Activated CD8-positive, alpha-beta memory T cell treated with anti-CD3 and anti-CD28 coated beads, Interleukin-2, amount 50 U/mL, for 24 hours (primary cell): ENCODE measurements around the gene BTRC.
"Not testable (repeated sequence)": the region's sequence is repeated elsewhere in the genome, so short reads cannot be mapped to it uniquely, and the experiment has no call there.

Source experiments
- DNase-seq: peaks from one replicate; pipeline ENCODE4 v3.0.0-alpha.2; 2020; ENCODE audit errors: extremely low read depth

The BTRC gene

DNA sequence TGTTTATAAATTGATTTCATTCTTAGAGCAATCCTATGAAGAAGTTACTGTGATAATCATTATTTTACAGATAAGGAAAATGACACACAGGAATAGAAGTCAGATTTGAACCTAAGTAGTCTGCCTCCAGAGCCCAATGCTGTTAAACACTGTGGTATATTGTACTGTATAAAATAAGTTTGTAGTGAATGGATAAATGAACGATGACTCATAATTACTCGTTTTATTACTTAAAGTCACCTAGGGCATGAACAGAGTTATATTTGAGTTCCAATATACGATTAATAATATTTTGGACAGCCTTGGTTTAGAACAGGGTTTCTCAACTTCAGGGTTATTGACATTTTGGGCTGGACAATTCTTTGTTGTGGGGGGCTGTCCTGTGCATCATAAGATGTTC lies 7.8 kb upstream of the BTRC start:
- DNase-seq, result no peak

GRCh38 chr10:101351017-101351416 lies 2.9 kb upstream of the BTRC start:
- DNase-seq, result no peak

- no peak for DNase-seq
These were observed 2.5 kb upstream of the BTRC start for GRCh38 chr10:101351477-101351876.

- not testable (repeated sequence) for DNase-seq
These were observed 1.1 kb upstream of the BTRC start for GRCh38 chr10:101352857-101353256.

- no peak for DNase-seq
These were observed 535 bp downstream of the BTRC start for GRCh38 chr10:101354328-101355071.

DNA sequence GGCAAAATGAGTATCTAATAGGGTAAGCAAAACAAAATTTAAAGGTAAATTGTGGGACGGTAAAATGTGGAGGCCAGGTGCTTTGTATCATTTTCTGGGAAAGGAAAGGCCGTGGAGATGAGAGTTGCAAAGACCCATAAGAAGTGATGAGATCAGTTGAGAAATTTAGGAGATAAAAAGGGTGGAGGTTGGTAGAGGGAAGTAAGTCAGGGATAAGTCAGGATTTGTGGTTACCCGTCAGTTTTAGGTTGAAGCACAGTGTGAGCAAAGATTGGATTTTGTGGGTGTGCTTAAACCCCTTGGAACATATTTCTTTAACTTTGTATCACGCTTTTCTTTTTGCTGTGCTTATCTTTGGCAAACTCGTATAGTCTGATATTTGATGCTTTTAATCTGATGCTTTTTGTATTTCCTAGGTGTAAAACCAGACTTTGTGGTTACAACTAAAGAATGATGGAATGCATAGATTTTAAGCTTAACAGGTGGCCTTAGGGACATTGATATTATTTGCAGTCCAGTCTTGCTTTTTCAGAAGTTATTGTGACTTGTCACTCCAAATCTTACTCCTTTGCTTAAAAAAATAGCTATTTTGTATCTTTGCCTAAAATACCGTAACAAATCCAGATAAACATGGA lies 1.2 kb downstream of the BTRC start:
- DNase-seq, result no peak

- no peak for DNase-seq
These were observed 2.2 kb downstream of the BTRC start for GRCh38 chr10:101356132-101356531.

DNA sequence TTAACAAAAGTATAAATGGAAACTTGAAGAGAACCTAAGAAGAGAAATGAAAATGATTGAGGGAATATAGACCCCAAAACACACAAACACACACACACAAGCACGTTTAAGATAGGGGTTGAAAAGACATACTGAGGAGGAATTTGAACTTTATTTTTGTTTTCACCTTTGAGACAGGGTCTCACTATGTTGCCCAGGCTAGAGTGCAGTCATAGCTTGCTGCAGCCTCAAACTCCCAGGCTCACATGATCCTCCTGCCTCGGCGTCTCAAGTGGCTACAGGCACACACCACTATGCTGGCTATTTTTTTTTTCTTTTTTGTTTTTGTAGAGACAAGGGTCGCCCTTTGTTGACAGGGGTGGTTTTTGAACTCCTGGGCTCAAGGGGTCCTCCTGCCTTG lies 4.0 kb downstream of the BTRC start:
- DNase-seq, result no peak

DNA sequence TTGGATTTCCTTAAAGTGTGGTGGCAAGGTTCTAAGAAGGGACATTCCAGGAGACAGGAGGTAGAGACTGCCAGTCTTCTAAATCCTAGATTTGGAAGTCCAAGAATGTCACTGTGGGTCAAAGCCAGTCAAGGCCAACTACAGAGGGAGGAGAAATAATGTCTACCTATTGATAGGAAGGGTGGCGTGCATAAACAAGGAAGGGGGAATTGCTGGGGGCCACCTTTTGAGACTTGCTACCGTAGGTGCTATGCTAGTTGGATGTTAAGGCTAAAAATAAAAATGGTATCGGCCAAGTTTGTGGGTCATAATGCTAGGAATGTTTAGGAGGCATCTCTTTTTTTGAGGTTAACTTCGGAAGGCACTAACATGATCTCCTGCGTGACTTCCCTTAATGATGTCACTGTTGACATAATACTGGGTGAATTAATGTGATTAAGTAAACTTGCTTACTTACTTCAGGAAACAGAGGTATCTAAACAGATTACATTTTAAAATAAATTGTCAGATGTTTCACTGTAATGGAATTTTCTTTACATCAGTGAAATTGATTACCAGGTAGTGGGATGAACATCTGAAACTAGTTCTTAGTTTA lies 4.8 kb downstream of the BTRC start:
- no peak for DNase-seq

DNA sequence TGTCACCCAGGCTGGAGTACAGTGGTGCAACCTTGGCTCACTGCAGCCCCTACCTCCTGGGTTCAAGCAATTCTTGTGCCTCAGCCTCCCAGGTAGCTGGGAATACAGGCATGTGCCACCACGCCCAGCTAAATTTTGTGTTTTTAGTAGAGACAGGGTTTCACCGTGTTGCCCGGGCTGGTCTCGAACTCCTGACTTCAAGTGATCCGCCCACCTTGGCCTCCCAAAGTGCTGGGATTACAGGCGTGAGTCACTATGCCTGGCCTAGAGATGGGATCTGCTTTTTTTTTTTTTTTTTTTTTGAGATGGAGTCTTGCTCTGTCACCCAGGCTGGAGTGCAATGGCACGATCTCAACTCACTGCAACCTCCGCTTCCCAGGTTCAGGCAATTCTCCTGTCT lies 6.1 kb downstream of the BTRC start:
- not testable (repeated sequence) for DNase-seq

DNA sequence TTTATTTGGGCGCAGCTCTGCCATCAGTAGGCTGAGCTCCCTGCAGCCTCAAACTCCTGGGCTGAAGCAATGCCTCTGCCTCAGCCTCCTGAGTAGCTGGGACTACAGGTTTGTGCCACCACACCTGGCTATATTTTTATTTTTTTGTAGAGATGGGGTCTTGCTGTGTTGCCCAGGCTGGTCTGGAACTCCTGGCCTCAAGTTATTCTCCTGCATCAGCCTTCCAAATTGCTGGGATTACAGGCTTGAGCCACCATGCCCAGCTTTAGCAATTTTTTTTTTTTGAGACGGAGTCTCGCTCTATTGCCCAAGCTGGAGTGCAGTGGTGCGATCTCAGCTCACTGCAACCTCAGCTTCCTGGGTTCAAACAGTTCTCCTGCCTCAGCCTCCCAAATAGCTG lies 6.9 kb downstream of the BTRC start:
- DNase-seq, result not testable (repeated sequence)

- no peak for DNase-seq
These were observed 10.0 kb downstream of the BTRC start for GRCh38 chr10:101363850-101364400.

GRCh38 chr10:101364721-101365120 lies 10.8 kb downstream of the BTRC start:
- no peak for DNase-seq

DNA sequence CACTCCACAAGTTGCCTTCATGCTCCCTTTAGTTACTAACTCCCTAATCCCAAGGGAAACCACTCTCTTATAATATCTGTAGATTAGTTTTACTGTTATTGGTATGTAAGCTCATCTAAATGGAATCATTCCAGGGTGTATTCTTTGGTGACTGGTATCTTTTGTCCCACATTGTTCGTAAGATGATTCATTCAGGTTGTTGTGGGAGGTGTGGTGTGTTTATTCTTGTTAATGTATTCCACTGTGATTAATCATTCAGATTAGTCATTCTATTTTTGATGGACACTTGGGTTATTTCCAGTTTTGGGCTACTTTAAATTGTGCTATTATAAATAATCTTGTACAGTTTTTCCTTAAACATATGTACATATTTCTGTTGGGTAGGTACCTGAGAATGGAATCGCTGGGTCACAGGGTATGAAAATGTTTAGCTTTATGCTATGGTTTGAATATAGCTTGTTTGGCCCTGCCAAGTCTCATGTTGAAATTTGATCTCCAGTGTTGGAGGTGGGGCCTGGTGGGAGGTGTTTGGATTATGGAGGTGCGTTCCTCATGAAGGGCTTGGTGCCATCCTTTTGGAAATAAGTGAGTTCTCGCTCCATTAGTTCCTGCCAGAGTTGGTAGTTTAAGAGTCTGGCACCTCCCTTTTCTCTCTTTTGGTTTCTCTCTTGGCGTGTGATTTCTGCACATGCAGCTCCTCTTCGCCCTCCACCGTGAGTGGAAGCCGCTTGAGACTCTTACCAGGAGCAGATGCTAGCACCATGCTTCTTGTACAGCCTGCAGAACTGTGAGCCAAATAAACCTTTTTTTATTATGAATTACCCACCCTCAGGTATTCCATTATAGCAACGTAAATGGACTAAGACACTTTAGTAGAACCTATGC lies 13.8 kb downstream of the BTRC start:
- DNase-seq, result no peak

DNA sequence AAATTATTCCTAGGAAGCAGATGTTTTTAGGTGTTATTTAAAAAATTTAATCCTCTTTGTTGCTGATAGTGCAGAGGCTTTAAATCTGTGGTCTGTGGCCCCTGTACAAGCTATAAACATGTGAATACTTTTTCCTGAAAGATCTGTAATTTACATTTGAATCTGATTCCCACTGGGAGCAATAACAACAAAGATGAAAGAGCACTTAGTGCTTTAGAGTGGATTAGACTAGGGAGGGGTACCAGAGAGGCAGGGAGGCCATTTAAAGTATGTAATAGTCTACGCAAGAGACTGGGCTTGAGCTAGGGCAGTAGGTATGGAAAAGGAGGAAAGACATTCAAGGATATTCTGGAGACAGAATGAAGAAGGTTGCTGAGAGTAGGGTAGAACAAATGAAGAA lies 19.1 kb downstream of the BTRC start:
- no peak for DNase-seq

GRCh38 chr10:101373993-101374392 lies 20.0 kb downstream of the BTRC start:
- not testable (repeated sequence) for DNase-seq

DNA sequence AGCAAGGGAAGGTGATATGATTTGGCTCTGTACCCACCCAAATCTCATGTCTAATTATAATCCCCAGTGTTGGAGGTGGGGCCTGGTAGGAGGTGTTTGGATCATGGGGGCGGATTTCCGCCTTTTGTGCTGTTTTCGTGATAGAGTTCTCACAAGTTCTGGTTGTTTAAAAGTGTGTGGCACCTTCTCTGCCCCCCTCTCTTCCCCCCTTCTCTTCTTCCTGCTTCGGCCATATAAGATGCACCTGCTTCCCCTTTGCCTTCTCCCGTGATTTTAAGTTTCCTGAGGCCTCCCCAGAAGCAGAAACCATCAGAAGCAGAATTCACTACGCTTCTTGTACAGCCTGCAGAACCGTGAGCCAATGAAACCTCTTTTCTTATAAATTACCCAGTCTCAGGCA lies 21.1 kb downstream of the BTRC start:
- DNase-seq, result no peak

DNA sequence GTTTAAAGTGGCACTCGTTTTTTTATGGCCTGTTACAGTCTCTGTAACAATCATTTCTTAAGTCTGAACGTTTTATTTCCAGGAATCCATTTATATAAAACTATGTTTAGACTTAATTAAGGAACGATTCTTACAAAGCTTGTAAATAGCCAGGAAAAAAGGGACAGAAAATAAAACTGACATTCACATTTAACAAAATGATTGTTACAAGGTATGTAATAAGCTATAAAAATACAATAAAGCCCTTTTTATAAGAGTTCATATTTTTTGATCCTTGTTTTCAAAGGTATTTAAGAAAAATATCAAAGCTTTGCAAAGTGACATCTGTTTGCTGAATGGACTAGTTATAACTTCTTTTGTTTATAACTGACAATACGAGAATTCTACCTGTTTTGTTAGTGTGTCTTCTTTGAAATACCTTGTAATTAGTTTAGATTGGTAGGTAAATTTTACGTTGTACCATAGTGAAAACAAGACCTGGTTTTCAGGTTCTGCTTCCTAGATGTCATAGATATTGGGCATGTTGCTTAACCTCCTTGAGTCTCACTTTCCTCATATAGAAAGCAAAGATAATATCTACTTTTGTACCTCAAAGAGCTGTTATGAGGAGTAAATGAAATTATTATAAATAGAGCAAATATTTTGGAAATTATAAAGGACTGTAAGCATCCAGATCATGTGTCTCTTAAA lies 25.8 kb downstream of the BTRC start:
- DNase-seq, result no peak

- no peak for DNase-seq
These were observed 26.5 kb downstream of the BTRC start for GRCh38 chr10:101380353-101381017.

DNA sequence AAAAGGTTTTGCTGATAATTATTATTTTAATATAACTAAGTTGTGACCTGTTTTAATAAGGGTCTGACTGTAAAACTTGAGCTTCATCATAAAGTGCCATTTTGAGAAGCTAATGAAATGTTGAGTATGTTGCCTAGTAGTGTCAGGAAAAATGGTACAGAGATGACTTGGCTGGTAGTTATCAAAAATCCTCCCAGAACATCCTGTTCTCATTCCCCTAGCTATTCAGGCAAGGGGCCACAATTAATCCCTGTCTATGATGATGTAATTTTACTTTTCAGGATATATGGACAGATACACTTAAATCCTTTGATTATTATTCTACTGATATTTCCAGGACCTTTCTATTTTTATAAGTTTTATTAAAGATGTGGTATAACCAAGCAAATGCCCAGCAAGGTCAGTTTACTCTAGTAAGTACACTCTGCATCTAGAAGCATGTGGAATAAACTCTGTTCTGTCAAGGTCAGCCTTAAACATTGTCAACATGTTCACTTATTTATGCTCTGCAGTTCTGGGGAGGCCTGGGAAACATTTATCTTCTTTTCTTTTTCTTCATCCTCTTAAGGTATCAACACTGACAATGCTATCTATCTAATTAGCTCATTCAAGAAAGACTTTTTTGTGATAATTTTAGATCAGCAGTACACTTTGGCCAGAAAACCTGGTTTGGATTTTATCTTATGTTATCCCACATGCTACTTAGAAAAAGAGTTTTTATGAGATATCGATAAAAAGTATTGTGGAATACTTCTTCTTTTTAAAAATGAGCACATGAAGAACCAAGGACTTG lies 32.1 kb downstream of the BTRC start:
- no peak for DNase-seq
